Kidney epithelial cell (primary cell): ENCODE results near the gene MYO1D. TPM values are rescaled to one million over a fixed set of nuclear protein-coding genes. Genes with fewer than 3 reads are reported as not detected.

ENCODE experiments used
- DNase-seq: peaks from one replicate; pipeline ENCODE4 v3.0.0-alpha.2; 2010; ENCODE audit warnings: low read depth
- H3K27me3 ChIP-seq: 2 replicates; pipeline ENCODE4 v1.6.0; 2011; ENCODE audit warnings: low read length; ENCODE audit not compliant: control insufficient read depth, insufficient read depth
- H3K36me3 ChIP-seq: 2 replicates; pipeline ENCODE4 v1.5.1; 2011; ENCODE audit warnings: low read length; ENCODE audit not compliant: control insufficient read depth, insufficient read depth
- H3K4me3 ChIP-seq: 2 replicates; pipeline ENCODE4 v1.5.1; 2011; ENCODE audit warnings: low read depth, mild to moderate bottlenecking, control low read depth, low read length
- total RNA-seq: library from RNA; depleted of rRNA; stranded (reverse); fragments of >200 nt; gene quantifications from 2 replicates; pipeline ENCODE4 v1.2.3, GENCODE V29; 2015
- TF ChIP-seq, protein P1 (sequence below): IDR thresholded peaks from 2 replicates; pipeline ENCODE4 v1.5.1; 2011; ENCODE audit warnings: mild to moderate bottlenecking, moderate library complexity, low read length, control low read depth, inconsistent platforms; ENCODE audit not compliant: insufficient read depth, poor library complexity, severe bottlenecking

The MYO1D gene
- total RNA-seq, 1 donor from 2014 or later = 95.5 TPM

GRCh38 chr17:32583053-32583452 lies 293.9 kb downstream of the MYO1D start:
- Histone ChIP-seq H3K4me3 (no peak overlapping the region), H3K36me3 (no peaks in the 10 kb centered on the region), H3K27me3 (no peaks in the 10 kb centered on the region)
- TF ChIP-seq, protein P1, sequence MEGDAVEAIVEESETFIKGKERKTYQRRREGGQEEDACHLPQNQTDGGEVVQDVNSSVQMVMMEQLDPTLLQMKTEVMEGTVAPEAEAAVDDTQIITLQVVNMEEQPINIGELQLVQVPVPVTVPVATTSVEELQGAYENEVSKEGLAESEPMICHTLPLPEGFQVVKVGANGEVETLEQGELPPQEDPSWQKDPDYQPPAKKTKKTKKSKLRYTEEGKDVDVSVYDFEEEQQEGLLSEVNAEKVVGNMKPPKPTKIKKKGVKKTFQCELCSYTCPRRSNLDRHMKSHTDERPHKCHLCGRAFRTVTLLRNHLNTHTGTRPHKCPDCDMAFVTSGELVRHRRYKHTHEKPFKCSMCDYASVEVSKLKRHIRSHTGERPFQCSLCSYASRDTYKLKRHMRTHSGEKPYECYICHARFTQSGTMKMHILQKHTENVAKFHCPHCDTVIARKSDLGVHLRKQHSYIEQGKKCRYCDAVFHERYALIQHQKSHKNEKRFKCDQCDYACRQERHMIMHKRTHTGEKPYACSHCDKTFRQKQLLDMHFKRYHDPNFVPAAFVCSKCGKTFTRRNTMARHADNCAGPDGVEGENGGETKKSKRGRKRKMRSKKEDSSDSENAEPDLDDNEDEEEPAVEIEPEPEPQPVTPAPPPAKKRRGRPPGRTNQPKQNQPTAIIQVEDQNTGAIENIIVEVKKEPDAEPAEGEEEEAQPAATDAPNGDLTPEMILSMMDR = no peak
- DNase-seq = no peak

DNA sequence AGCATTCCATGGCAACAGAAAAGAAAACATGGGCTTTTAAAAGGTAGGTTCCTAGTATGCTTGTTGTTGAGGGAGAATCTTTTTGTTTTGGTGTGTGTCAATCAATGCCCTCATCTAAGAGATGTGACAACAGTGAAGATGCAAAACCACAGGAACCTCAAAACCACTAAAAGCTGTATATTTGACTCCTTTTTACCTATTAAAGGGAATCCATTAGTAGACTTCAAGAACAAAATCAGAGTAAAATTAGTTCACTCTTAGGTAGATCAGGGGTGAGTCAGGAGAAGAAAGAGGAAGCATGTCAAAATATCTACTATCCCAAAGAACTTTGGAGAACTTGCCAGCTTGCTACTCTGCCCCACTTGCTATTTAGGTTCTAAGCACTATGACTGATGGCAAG lies 301.1 kb downstream of the MYO1D start:
- DNase-seq = no peak
- Histone ChIP-seq H3K4me3 (no peak overlapping the region), H3K27me3 (no peaks in the 10 kb centered on the region), H3K36me3 (no peaks in the 10 kb centered on the region)
- TF ChIP-seq, protein P1 = no peak

DNA sequence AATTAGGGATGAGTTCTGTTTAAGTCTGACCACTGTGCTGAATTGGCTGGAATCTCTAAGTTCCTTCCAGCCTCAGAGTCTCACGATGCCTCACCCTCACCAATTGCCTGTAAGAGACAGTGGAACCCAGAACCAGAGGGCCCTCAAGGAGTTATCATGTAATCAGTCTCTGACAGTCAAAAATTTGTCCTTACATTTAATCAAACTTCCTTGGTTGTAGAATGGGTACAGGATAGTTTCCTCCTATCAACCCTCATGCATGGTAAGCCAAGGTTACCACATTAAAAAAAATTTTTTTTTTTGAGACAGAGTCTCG lies 306.9 kb downstream of the MYO1D start:
- Histone ChIP-seq H3K4me3 (no peak overlapping the region), H3K27me3 (no peaks in the 10 kb centered on the region)
- TF ChIP-seq, protein P1 = no peak

DNA sequence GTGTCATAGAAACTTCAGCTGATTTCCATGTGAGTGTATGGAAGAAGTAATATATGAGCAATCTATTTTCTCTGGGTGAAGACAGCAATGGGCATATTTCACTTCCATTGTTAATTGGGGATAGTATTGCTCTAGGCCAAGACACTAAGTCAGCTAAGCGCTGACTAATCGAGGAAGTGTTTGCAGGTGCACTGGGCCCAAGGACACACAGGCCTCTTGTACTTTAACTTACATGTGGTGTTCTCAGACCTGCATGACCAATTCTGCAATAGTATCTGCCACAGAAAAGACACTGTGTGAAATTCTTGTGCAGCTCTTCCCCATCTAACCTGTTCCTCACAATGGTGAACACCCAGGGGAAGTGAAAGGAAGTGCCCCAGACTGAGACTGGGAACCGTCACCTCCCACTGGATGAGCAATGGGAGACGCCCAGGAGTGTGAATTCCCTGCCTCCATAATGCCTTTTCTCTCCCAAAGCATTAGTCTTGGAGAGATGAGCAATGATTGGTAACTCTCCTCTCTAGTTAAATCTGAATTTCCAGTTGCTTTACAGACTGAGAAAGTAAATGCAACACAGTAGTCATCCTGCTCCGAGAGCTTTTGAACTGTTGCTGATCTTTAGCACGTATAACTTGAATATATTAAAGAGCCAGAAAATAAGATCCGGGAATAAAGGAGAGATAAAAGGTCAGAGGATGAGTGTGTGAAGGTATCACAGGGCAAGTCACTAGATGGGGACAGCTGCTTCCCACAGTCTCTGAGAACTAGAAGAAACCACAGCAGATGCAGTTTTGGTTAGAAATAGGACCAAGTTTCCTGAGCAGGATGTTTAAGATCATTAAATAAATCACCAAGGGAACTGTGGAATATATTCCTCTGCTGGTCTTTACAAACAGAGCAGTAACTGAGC lies 307.5 kb downstream of the MYO1D start:
- TF ChIP-seq, protein P1 = no peak
- H3K27me3 ChIP-seq = no peaks in the 10 kb centered on the region
- peak; percentile 58 for DNase-seq
- no peak overlapping the region for H3K4me3 ChIP-seq
- no peaks in the 10 kb centered on the region for H3K36me3 ChIP-seq

More for the DNA sequence above, 306.9 kb downstream of the MYO1D start:
- H3K36me3 ChIP-seq = no peaks in the 10 kb centered on the region
- no peak for DNase-seq

- H3K4me3 ChIP-seq = no peak overlapping the region
- TF ChIP-seq, protein P1 = no peak
- no peaks in the 10 kb centered on the region for H3K27me3 ChIP-seq
- H3K36me3 ChIP-seq = no peaks in the 10 kb centered on the region
- no peak for DNase-seq
Observed at GRCh38 chr17:32568705-32569104, 308.2 kb downstream of the MYO1D start.

DNA sequence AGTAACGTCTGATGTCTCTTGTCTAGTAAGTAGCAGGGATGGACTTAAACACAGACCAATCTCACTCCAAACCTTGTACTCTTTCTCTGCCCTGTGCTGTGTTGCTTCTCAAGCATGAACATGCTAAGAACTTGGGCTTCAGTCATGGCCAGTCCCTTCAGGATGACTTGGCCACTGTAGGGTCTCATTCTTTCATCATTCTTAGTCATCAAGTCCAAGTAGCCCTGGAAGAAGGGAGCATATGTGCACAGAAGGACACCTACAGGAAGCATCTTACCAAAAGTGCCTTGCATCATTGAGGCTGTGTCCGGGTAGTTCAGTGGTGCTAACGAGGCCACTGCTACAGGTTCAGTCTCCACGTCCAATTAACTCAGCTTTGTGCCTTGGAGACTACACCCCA lies 309.4 kb downstream of the MYO1D start:
- no peaks in the 10 kb centered on the region for H3K27me3 ChIP-seq
- no peak overlapping the region for H3K4me3 ChIP-seq
- TF ChIP-seq, protein P1 = no peak
- no peaks in the 10 kb centered on the region for H3K36me3 ChIP-seq
- no peak for DNase-seq
